ENCODE data around the gene CYTH3.
"Not testable (repeated sequence)": the region's sequence is repeated elsewhere in the genome, so short reads cannot be mapped to it uniquely, and the experiment has no call there.

CYTH3 gene

GRCh38 chr7:6164491-6164890 lies 107.9 kb downstream of the CYTH3 start:
- no peak for DNase-seq

DNA sequence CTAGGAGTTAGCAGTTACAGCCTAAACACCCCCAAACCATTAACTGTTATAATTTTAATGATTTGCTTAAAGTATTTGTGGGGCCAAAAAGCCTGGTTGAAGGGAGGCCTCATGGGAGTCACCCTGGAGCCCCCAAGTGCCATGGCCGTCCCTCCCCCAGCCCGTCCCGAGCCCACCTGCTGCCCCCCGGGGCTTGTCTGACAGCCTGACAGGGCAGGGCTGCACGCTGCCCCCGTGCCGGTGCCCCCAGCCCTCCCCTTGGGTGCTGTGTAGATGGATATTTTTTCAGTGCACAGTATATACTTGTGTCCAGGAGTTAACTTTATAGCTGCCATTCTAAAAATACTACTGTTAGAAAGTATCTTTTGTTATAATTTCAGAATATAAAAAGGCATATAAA lies 108.4 kb downstream of the CYTH3 start:
- DNase-seq = no peak

- no peak for DNase-seq
Measured at GRCh38 chr7:6163402-6163801, 109.0 kb downstream of the CYTH3 start.

DNA sequence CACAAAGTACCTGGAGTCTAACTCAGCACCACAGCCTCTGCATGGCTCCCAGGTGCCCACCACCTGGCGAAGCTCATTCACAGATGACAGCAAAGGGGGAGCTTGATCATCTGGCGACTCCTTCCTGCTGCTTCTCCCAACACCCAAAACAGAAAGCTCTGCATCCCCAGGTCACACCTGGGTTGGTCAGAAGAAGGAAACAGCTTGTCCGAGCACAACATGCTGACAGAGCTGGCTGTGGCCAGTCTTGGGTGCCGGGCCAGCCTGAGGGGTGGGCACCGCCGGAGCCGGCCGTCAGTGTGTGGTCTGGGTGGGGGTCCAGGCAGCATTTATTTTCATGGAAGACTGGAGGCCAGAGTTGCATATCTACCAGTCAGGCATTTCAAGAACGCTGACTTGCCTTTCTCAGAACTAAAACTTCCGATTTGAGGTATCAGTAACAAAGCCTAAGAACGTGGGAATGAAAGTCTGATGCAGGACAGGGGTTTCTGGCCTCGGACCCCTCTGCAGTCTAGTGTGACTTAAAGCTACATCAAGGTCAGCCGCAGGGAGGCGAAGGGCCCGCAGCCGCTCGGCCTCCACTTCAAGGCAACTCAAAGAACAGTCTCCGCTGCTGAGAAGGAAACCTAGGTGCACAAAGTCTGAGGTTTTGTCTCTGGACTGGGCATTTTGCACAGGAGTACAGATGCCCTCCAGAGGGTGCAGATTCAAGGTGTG lies 109.6 kb downstream of the CYTH3 start:
- no peak for DNase-seq

DNA sequence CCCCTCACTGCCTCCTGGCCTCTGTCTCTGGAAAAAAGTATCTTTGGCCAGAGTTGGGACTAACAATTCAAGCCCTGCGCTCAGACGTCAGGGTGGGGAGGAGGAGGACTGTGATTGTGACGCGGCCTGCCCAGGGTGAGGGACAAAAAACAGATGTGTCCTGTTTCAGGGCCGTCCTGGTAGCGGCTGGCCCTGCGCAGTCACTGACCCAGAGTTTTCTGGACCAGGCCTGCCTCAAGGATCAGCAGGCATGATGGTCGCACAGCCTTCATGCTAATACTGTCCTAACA lies 110.1 kb downstream of the CYTH3 start:
- no peak for DNase-seq

DNA sequence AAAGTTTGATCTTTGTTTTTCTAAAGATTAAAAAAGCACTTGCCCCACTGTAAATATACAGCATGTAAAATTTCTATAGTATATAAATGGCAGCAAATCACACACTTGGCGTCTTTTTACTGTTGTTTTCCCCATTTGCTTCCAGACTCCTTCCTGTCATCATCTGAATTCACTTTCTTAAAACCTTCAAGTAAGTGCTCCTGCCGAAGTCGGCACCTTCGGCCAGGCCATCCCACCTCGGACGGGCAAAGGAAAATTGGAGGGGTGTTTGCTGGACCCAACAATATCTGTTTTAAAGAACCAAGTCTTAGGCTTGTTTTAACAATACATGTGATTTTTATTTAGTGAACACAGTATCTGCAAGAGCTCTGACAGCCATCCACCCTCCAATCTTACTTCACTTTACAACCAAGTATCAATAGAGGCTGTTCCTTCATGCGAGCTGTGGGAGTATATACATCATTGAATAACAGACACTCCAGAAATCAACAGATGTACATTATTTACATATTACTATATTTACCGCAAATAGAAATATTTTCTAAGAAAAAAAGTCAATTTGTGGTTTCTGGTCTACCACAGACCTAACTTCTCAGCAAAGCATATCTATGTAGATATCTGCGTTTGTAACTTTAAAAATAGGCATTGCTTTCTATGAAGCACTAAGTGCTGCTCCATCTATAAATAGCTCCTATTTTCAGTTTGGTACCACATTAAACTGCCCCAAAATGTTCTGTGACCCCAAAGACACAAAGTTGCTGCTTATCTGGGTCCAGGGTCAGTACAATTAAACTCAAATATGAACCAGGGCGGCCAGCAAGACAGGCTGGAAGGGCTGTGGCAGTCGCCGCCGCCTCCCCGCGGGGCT lies 110.7 kb downstream of the CYTH3 start:
- DNase-seq = no peak

DNA sequence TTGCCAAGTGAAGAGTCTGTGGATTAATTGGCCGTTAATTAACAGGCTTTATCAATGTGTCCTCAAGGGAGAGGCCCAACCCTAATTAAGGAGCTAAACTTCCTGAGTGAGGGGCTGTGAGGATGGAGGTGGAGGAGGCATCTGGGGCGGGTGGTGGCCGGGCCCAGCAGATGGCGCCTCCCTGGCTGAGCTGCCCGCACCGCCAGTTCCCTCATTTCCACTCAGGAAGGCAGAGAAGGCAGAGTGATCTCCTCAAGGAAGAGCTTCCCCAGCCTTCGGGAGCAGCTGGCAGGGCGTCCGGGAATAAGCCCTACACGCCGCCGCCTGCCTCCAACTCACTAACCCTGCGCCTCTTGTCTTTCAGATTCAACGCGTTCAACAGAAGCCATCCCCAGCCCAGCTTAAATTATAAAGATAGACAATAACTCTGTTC lies 112.2 kb downstream of the CYTH3 start:
- no peak for DNase-seq

GRCh38 chr7:6159524-6160031 lies 112.8 kb downstream of the CYTH3 start:
- no peak for DNase-seq

DNA sequence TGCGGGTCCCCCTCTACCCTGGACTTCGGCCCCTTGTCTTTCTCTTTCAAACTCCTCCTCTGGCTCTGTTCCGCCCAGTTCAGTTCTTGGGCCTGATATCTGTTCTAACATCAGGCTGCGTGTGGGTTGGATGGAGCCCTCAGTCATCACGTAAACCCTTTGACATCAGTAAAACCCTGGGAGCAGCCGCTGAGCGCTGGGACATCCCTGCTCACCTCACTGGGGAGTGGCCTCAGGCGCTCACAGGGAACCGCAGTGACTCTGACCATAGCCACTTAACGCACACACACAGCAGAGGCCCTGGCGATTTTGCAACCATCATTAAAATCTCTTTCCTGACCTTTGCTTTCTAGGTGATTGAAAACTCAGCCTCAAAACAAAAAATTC lies 113.3 kb downstream of the CYTH3 start:
- no peak for DNase-seq

DNA sequence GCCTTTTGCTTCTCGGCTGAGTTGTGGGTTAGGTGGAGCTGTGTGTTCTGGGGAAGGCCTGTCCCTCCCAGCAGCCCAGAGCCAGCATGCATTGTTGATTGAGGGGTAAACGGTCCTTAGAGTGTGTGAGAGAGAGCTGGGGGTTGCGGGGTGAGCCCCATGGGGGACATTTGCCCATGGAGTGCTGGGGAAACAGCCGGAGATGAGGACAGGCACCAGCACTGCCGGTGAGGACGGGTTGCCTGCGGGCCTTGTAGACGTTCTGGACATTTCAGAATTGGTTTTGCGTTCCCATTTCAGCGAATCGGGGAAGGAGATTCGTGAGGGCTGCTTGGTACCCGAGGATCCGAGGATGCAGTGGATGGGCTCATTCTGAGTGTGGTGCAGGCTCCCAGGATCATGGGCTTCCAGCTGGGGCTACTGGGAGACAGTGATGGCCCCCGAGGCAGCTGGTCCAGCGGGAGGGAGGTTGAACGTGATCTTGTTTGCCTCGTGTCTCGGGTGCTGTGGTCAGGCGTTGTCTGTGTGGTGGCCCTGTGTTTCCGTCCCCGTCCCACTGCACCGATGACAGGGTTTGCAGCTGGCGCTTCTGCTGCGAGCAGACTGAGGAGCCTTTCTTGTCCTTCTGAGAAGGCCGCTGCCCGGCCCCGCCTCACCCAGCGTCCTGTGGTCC lies 113.9 kb downstream of the CYTH3 start:
- no peak for DNase-seq

DNA sequence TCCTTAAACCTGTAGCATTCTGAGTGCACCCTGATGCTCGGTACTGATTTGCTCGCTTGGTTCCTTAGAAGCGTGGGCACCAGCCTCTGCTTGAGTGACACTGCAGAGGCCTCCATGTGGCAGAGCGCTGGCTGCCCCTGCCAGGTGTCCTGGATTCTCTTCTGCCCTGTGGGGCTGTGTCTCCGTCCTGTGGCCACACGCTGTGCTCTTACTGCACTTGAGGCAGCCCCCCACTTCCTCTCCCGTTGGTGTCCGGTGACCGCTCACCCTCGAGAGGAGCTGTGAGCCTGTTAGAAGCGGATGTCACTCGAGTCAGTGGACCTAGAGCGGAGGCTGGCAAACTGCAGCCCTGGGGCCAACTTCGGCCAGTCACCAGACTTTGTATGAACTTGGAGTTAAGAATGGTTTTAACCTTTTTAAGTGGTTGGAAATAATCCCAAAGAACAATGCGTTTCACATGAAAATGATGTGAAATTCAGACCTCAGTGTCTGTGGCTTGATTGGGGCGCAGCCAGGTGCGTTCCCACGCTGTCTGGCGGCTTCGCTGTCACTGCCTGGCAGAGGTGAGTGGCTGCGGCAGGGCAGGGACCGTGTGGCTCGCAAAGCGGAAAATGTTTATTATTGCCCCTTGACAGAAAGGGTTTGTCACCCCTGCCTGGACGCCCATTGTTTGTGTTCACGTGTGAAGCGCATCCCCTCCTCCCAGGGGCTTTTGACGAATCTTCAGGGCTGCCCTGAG lies 114.6 kb downstream of the CYTH3 start:
- DNase-seq = no peak

DNA sequence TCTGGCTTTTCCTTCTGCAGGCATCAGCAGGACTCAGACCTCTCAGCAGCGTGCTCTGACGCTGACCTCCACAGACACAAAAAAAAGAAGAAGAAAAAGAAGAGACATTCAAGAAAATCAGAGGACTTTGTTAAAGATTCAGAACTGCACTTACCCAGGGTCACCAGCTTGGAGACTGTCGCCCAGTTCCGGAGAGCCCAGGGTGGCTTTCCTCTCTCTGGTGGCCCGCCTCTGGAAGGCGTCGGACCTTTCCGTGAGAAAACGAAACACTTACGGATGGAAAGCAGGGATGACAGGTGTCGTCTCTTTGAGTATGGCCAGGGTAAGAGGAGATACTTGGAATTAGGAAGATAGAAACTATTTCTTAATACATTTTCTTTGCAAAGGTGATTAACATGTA lies 115.7 kb downstream of the CYTH3 start:
- DNase-seq = no peak

GRCh38 chr7:6155596-6155995 lies 116.8 kb downstream of the CYTH3 start:
- no peak for DNase-seq

GRCh38 chr7:6154542-6155404 lies 117.7 kb downstream of the CYTH3 start:
- DNase-seq = no peak

DNA sequence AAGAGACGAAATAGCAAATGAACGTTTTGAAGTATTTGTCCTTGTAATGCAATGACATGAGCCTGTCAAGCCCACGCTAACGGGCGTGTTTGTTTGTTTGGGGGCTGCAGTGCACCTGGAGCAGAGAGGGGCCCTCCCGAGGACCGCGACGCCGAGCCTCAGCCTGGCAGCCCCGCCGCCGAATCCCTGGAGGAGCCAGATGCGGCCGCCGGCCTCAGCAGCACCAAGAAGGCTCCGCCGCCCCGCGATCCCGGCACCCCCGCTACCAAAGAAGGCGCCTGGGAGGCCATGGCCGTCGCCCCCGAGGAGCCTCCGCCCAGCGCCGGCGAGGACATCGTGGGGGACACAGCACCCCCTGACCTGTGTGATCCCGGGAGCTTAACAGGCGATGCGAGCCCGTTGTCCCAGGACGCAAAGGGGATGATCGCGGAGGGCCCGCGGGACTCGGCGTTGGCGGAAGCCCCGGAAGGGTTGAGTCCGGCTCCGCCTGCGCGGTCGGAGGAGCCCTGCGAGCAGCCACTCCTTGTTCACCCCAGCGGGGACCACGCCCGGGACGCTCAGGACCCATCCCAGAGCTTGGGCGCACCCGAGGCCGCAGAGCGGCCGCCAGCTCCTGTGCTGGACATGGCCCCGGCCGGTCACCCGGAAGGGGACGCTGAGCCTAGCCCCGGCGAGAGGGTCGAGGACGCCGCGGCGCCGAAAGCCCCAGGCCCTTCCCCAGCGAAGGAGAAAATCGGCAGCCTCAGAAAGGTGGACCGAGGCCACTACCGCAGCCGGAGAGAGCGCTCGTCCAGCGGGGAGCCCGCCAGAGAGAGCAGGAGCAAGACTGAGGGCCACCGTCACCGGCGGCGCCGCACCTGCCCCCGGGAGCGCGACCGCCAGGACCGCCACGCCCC lies 118.5 kb downstream of the CYTH3 start:
- DNase-seq = no peak

- DNase-seq = no peak
Measured at GRCh38 chr7:6151994-6152735, 120.3 kb downstream of the CYTH3 start.

- DNase-seq = not testable (repeated sequence)
Measured at GRCh38 chr7:6151527-6151926, 120.9 kb downstream of the CYTH3 start.

- no peak for DNase-seq
Measured at GRCh38 chr7:6149996-6150395, 122.4 kb downstream of the CYTH3 start.

- no peak for DNase-seq
Measured at GRCh38 chr7:6148724-6149360, 123.6 kb downstream of the CYTH3 start.

GRCh38 chr7:6147627-6148026 lies 124.8 kb downstream of the CYTH3 start:
- no peak for DNase-seq

Data from NCI-H774 (cell line).